ENCODE measurements around the gene CHAT.

The CHAT gene

GRCh38 chr10:49618821-49619220 lies 5.0 kb downstream of the CHAT start:
- no peak for TF ChIP-seq CTCF (IDR thresholded peaks at IDR 0.05; ENCODE audit: extremely low read depth, missing control alignments)
- DNase-seq (ENCODE audit: low spot score) = no peak

GRCh38 chr10:49619613-49620012 lies 5.8 kb downstream of the CHAT start:
- no peak for DNase-seq (ENCODE audit: low spot score)
- TF ChIP-seq CTCF (IDR thresholded peaks at IDR 0.05; ENCODE audit: extremely low read depth, missing control alignments) = no peak

GRCh38 chr10:49620286-49620810 lies 6.5 kb downstream of the CHAT start:
- no peak for TF ChIP-seq CTCF (IDR thresholded peaks at IDR 0.05; ENCODE audit: extremely low read depth, missing control alignments)

GRCh38 chr10:49620841-49621378 lies 7.1 kb downstream of the CHAT start:
- DNase-seq (ENCODE audit: low spot score) = no peak
- TF ChIP-seq CTCF (IDR thresholded peaks at IDR 0.05; ENCODE audit: extremely low read depth, missing control alignments) = no peak

More at GRCh38 chr10:49620286-49620810, 6.5 kb downstream of the CHAT start:
- no peak for DNase-seq (ENCODE audit: low spot score)

DNA sequence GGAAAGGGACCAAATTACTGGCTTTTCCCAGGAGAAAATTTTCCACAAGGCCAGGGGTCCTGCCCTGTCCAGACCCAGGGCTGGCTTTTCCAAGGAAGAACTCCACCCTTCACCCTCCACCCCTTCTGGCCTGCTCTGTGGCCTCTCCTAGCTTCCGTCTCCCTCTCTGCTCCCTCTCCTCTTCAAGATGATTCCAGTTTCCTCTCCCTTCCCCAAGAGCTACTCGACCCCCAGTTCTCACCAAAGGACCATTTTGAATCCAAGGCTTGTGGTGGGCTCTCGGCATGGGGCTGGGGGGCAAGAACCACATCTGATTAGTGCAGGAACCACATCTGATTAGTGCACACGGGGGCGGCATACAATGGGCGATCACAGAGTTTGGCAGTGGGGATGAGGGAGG lies 7.7 kb downstream of the CHAT start:
- TF ChIP-seq CTCF (IDR thresholded peaks at IDR 0.05; ENCODE audit: extremely low read depth, missing control alignments) = no peak
- DNase-seq (ENCODE audit: low spot score) = no peak

- DNase-seq (ENCODE audit: low spot score) = no peak
Measured at GRCh38 chr10:49622426-49623425, 8.9 kb downstream of the CHAT start.

More at GRCh38 chr10:49622426-49623425, 8.9 kb downstream of the CHAT start:
- no peak for TF ChIP-seq CTCF (IDR thresholded peaks at IDR 0.05; ENCODE audit: extremely low read depth, missing control alignments)
